WTC11 (cell line): ENCODE data around the gene AQP5. TPM values are rescaled to one million over a fixed set of nuclear protein-coding genes. Genes with fewer than 3 reads are reported as not detected.

Experiments
- ATAC-seq: fragments of 200-7000 bp; cut with Tn5 transposase; 2 replicates; pipeline ENCODE4 v1.10.0; 2021; ENCODE audit warnings: mild to moderate bottlenecking, moderate library complexity
- CTCF ChIA-PET: fragments of 300-600 bp; sonication (Branson Sonifier 250); formaldehyde crosslinking; loops from one replicate; lab custom pipeline; 2021; ENCODE audit warnings: antibody characterized with exemption; lab: Charles Lee
- POLR2A ChIA-PET: fragments of 350-600 bp; sonication (Branson Sonifier 250); formaldehyde crosslinking; loops from one replicate; lab custom pipeline; 2021; ENCODE audit warnings: antibody characterized with exemption; lab: Charles Lee
- DNase-seq: peaks from one replicate; pipeline ENCODE4 v3.0.0; 2021; ENCODE audit warnings: low spot score
- H3K27ac Mint-ChIP-seq: 2 replicates; pipeline ENCODE4 v1.8.0; 2021; ENCODE audit warnings: mixed read lengths
- H3K27me3 Mint-ChIP-seq: 2 replicates; pipeline ENCODE4 v1.8.0; 2021; ENCODE audit warnings: low read depth, mild to moderate bottlenecking, moderate library complexity, mixed read lengths
- H3K36me3 Mint-ChIP-seq: 2 replicates; pipeline ENCODE4 v1.8.0; 2021; ENCODE audit warnings: mixed read lengths
- H3K4me1 Mint-ChIP-seq: 2 replicates; pipeline ENCODE4 v1.8.0; 2022; ENCODE audit warnings: mixed read lengths
- H3K4me3 Mint-ChIP-seq: 2 replicates; pipeline ENCODE4 v1.8.0; 2021; ENCODE audit warnings: mild to moderate bottlenecking, moderate library complexity, mixed read lengths
- H3K9me3 Mint-ChIP-seq: 2 replicates; pipeline ENCODE4 v1.8.0; 2021; ENCODE audit warnings: mixed read lengths
- ARID4B ChIP-seq: sonication (generic); formaldehyde crosslinking; IDR thresholded peaks from 2 replicates; pipeline ENCODE4 v1.8.0; 2023; ENCODE audit warnings: missing genetic modification reagents, mild to moderate bottlenecking, borderline replicate concordance
- ERG ChIP-seq: fragments of 250-450 bp; sonication (Bioruptor Pico); IDR thresholded peaks from 2 replicates; pipeline ENCODE4 v1.8.0; 2021; ENCODE audit warnings: mild to moderate bottlenecking
- FOXP1 ChIP-seq: sonication (generic); formaldehyde crosslinking; IDR thresholded peaks from 2 replicates; pipeline ENCODE4 v1.8.0; 2022; ENCODE audit warnings: missing genetic modification reagents, mild to moderate bottlenecking, moderate library complexity, borderline replicate concordance
- FOXP4 ChIP-seq: sonication (generic); formaldehyde crosslinking; IDR thresholded peaks from 2 replicates; pipeline ENCODE4 v1.8.0; 2022; ENCODE audit warnings: mild to moderate bottlenecking, missing genetic modification reagents
- GRHL2 ChIP-seq: fragments of 250-450 bp; sonication (Bioruptor Pico); IDR thresholded peaks from 2 replicates; pipeline ENCODE4 v1.8.0; 2022; ENCODE audit warnings: mild to moderate bottlenecking, moderate library complexity; ENCODE audit not compliant: insufficient replicate concordance, severe bottlenecking
- IRF1 ChIP-seq: sonication (generic); formaldehyde crosslinking; IDR thresholded peaks from 2 replicates; pipeline ENCODE4 v1.8.0; 2023; ENCODE audit warnings: missing genetic modification reagents
- IRF2 ChIP-seq: sonication (generic); formaldehyde crosslinking; IDR thresholded peaks from 2 replicates; pipeline ENCODE4 v1.8.0; 2022; ENCODE audit warnings: low read depth, missing genetic modification reagents, borderline replicate concordance
- JAZF1 ChIP-seq: fragments of 250-450 bp; sonication (Bioruptor Pico); IDR thresholded peaks from 2 replicates; pipeline ENCODE4 v1.9.0; 2021; ENCODE audit warnings: moderate library complexity, mild to moderate bottlenecking, inconsistent platforms
- JUN ChIP-seq: sonication (generic); formaldehyde crosslinking; IDR thresholded peaks from 2 replicates; pipeline ENCODE4 v1.8.0; 2023; ENCODE audit warnings: mild to moderate bottlenecking, missing genetic modification reagents
- MAX ChIP-seq: sonication (generic); formaldehyde crosslinking; IDR thresholded peaks from 2 replicates; pipeline ENCODE4 v1.8.0; 2022; ENCODE audit warnings: mild to moderate bottlenecking, missing genetic modification reagents
- NFE2L1 ChIP-seq: sonication (generic); formaldehyde crosslinking; IDR thresholded peaks from 2 replicates; pipeline ENCODE4 v1.8.1; 2023; ENCODE audit warnings: missing genetic modification reagents
- NR1H2 ChIP-seq: sonication (generic); formaldehyde crosslinking; IDR thresholded peaks from 2 replicates; pipeline ENCODE4 v1.9.0; 2021; ENCODE audit warnings: mild to moderate bottlenecking, moderate library complexity, missing genetic modification reagents
- NR3C1 ChIP-seq: sonication (generic); formaldehyde crosslinking; conservative IDR thresholded peaks from 2 replicates; pipeline ENCODE4 v1.8.1; 2023; ENCODE audit warnings: low read depth, mild to moderate bottlenecking, missing genetic modification reagents
- PREB ChIP-seq: sonication (generic); formaldehyde crosslinking; IDR thresholded peaks from 2 replicates; pipeline ENCODE4 v1.8.1; 2022; ENCODE audit warnings: mild to moderate bottlenecking, missing genetic modification reagents, moderate library complexity, borderline replicate concordance
- PRRX2 ChIP-seq: fragments of 250-450 bp; sonication (Bioruptor Pico); IDR thresholded peaks from 2 replicates; pipeline ENCODE4 v1.8.0; 2021; ENCODE audit warnings: mild to moderate bottlenecking
- RORB ChIP-seq: fragments of 250-450 bp; sonication (Bioruptor Pico); IDR thresholded peaks from 2 replicates; pipeline ENCODE4 v1.9.0; 2021; ENCODE audit warnings: mild to moderate bottlenecking
- SMAD4 ChIP-seq: sonication (generic); formaldehyde crosslinking; IDR thresholded peaks from 2 replicates; pipeline ENCODE4 v1.8.0; 2022; ENCODE audit warnings: mild to moderate bottlenecking, missing genetic modification reagents
- STAT6 ChIP-seq: sonication (generic); formaldehyde crosslinking; conservative IDR thresholded peaks from 2 replicates; pipeline ENCODE4 v1.8.1; 2023; ENCODE audit warnings: mild to moderate bottlenecking, low read depth, missing genetic modification reagents, moderate library complexity
- TEAD4 ChIP-seq: sonication (generic); formaldehyde crosslinking; IDR thresholded peaks from 2 replicates; pipeline ENCODE4 v1.8.0; 2022; ENCODE audit warnings: mild to moderate bottlenecking, missing genetic modification reagents
- TP53 ChIP-seq: sonication (generic); formaldehyde crosslinking; IDR thresholded peaks from 2 replicates; pipeline ENCODE4 v1.8.1; 2023; ENCODE audit warnings: mild to moderate bottlenecking, missing genetic modification reagents
- ZMAT4 ChIP-seq: fragments of 250-450 bp; sonication (Bioruptor Pico); IDR thresholded peaks from 2 replicates; pipeline ENCODE4 v1.9.0; 2021; ENCODE audit warnings: mild to moderate bottlenecking
- ZNF317 ChIP-seq: sonication (generic); formaldehyde crosslinking; IDR thresholded peaks from 2 replicates; pipeline ENCODE4 v1.8.1; 2023; ENCODE audit warnings: low read depth, mild to moderate bottlenecking, moderate library complexity, missing genetic modification reagents, borderline replicate concordance
- ZNF423 ChIP-seq: fragments of 250-450 bp; sonication (Bioruptor Pico); IDR thresholded peaks from 2 replicates; pipeline ENCODE4 v2.1.2; 2022; ENCODE audit warnings: mild to moderate bottlenecking, moderate library complexity
- ZSCAN18 ChIP-seq: fragments of 250-450 bp; sonication (Bioruptor Pico); IDR thresholded peaks from 2 replicates; pipeline ENCODE4 v2.1.2; 2022; ENCODE audit warnings: mild to moderate bottlenecking, moderate library complexity
- total RNA-seq: library from RNA; stranded (reverse); gene quantifications from 3 replicates; pipeline ENCODE4 v1.2.3, GENCODE V29; 2021

AQP5 gene
- total RNA-seq, 1 experiment from 2014 or later, result 2.8 TPM

GRCh38 chr12:49921299-49921698 lies 40.4 kb upstream of the AQP5 start (continued):
- TF ChIP-seq FOXP1 (CRISPR knock-in tag), result no peak
- no peak for TF ChIP-seq ZNF423 (CRISPR knock-in tag)
- no peak for TF ChIP-seq ARID4B (CRISPR knock-in tag)
- TF ChIP-seq ERG (CRISPR knock-in tag), result no peak
- TF ChIP-seq GRHL2 (CRISPR knock-in tag), result no peak
- no peak for TF ChIP-seq JAZF1
- TF ChIP-seq ZMAT4 (CRISPR knock-in tag), result no peak
- TF ChIP-seq NFE2L1 (CRISPR knock-in tag), result no peak
- no peak for TF ChIP-seq ZNF317
- TF ChIP-seq SMAD4 (CRISPR knock-in tag), result no peak

- no peak overlapping the region for H3K27ac Mint-ChIP-seq
- CTCF ChIA-PET, result no interaction called here
- TF ChIP-seq NR1H2 (CRISPR knock-in tag) (no peak), NR3C1 (CRISPR knock-in tag) (no peak), PREB (CRISPR knock-in tag) (no peak), FOXP4 (CRISPR knock-in tag) (no peak), IRF2 (CRISPR knock-in tag) (no peak), TEAD4 (CRISPR knock-in tag) (no peak), ZNF423 (CRISPR knock-in tag) (no peak), ZSCAN18 (CRISPR knock-in tag) (no peak), TP53 (CRISPR knock-in tag) (no peak), PRRX2 (no peak), STAT6 (no peak), MAX (CRISPR knock-in tag) (no peak), JUN (CRISPR knock-in tag) (no peak), IRF1 (CRISPR knock-in tag) (no peak), RORB (no peak)
Observed at GRCh38 chr12:49921936-49922335, 39.7 kb upstream of the AQP5 start.

More at GRCh38 chr12:49921936-49922335, 39.7 kb upstream of the AQP5 start:
- Mint-ChIP-seq H3K27me3 (no peaks in the 10 kb centered on the region; the same call in 1 of the 2 replicates), H3K9me3 (no peaks in the 10 kb centered on the region), H3K4me3 (no peak overlapping the region), H3K36me3 (no peaks in the 10 kb centered on the region), H3K4me1 (no peaks in the 10 kb centered on the region)
- POLR2A ChIA-PET, result no interaction called here
- DNase-seq (no peak), ATAC-seq (no peak)
